OCI-M2 (cell line): ENCODE results near the gene INSIG1.

Experiments used
- DNase-seq: peaks from one replicate; lab custom pipeline; 2025; ENCODE audit not compliant: unreplicated experiment; lab: John Stamatoyannopoulos, UW

INSIG1 gene

DNA sequence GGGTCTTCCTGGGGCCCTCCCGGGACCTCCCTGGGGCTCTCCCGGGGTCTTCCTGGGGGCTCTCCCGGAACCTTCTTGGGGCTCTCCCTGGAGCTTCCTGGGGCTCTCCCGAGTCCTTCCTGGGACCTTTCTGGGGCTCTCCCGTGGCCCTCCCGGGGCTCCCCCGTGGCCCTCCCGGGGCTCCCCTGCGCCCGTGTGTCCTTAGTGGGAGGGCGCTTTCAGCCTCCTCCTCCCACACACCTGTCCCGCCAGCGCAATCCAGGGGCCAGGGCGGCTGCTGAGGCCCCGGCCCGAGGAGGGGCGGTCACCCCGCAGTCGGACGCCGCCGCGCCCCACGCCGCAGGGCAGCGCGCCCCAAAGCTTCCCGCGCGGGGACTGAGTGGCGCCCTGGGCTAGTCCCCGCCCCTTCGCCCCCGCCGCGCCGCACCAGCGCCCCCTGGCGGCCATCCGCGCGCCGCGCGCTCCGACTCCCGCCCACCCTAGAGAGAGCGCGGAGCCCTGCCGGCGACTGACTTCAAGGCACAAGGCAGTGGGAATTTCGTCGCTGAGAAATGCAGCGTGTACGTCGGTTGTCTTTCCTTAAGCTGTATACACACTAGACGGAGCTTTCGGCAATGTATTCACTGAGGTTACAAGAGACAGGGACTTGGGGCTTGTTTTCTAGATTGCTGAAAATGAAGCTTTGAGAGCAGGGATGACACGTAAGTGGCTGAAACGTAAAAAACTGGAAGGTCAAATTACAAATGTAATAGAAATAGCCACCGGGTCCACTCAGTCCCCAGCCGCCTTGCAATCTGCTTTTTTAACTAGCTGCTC lies 47.1 kb downstream of the INSIG1 start:
- DNase-seq: peak; percentile 88

DNA sequence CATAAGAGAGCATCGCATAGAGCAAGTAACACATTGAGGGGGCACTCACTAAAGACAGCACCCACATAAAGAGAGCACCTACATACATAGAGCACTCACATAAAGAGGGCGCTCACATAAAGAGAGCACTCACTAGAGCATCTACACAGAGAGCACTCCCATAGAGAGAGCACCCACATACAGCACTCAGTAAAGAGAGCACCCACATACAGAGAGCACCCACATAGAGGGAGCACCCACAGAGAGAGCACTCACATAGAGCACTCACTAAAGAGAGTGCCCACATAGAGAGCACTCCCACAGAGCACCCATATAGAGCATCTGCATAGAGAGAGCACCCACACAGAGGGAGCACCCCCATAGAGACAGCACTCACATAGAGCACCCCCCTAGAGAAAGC lies 47.8 kb downstream of the INSIG1 start:
- DNase-seq: no peak

DNA sequence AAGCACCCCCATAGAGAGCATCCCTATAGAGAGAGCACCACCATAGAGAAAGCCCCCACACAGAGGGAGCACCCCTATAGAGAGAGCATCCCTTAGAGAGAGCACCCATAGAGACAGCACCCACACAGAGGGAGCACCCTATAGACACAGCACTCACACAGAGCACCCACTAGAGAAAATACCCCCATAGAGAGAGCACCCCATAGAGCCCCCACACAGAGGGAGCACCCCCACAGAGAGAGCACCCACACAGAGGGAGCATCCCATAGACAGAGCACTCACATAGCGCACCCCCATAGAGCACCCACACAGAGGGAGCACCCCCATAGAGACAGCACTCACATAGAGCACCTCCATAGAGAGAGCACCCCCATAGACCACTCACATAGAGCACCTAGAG lies 48.6 kb downstream of the INSIG1 start:
- no peak for DNase-seq

DNA sequence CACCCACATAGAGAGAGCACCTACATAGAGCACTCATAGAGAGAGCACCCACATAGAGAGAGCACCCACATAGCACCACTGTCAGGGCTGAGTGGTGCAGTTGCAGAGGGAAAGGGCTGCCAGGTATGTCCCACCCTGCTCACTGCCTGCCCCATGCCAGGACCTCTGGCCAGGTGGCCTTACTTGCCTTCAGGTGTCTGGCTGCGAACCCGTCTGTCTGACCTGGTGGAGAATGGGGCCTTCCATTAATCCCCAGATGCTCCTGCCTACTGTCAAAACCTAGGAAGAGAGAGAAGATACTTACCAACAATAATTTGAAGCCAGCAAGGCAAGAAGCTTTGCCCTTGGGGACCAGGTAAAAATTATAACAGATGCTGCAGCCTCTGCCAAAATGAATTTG lies 51.1 kb downstream of the INSIG1 start:
- no peak for DNase-seq

DNA sequence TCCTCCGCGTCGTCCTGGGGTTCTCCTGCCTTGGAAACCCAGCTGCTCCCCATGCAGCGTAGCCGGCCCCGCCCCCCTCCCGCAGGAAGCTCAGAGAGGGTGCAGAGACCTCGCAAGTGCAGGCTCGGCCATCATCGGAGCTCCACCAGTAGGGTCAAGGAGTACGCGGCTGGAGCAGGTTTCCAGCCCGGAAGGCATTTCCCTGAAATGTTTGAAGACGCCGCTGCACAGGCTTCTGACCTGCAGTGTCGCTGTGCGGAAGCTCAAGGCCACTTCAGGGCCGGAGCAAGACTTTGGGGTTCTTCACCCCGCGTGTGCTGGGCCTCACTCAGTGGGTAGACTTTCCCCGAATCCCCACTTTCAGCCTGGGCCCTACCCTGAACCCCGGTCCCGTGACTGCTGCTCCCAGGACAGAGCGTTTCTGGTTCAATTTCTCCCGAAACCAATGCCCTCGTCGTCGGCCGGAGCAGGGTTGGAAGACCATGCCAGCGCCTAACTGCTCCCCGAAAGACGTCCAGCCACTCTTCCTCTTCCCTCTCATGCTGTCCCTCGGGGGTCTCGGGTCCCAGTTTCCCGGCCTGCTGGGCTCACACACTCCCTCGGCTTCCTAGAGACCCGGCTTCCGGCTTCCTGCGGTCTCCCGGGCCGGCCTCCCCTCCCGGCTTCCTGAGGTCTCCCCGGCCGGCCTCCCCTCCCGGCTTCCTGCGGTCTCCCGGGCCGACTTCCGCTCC lies 52.1 kb downstream of the INSIG1 start:
- DNase-seq: no peak

DNA sequence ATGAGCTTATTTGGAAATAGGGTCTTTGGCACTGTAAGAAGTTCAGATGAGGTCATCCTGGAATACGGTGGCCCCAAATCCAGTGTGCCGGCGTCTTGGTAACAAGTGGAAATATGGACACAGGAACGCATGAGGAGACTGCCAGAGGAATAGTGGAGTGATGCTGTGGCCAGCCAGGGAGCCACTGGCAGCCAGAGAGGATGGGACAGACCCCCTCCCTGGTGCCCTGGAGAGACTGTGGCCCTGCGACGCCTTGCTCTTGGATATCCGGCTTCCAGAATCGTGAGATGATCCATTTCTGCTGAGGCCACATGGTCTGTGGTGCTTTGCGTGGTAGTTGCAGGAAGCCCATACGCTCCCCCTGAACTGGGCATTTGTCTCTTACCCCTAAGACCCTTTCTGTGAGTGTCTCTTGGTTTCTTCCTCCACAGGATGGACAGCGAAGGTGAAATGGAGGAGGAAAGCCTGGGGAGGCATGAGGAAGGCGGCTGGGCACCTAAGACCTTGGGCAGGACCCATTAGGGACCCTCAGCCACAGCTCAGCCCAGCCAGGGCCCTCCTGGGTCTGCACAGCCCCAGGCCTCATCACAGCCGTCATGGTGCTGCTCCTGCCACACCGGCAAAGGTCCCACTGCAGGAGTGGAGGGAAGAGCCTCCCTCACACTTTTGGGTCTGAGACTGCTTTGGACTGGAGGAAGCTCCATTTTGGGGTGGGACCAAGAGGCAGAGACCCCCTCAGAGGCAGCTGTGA lies 53.6 kb downstream of the INSIG1 start:
- no peak for DNase-seq

DNA sequence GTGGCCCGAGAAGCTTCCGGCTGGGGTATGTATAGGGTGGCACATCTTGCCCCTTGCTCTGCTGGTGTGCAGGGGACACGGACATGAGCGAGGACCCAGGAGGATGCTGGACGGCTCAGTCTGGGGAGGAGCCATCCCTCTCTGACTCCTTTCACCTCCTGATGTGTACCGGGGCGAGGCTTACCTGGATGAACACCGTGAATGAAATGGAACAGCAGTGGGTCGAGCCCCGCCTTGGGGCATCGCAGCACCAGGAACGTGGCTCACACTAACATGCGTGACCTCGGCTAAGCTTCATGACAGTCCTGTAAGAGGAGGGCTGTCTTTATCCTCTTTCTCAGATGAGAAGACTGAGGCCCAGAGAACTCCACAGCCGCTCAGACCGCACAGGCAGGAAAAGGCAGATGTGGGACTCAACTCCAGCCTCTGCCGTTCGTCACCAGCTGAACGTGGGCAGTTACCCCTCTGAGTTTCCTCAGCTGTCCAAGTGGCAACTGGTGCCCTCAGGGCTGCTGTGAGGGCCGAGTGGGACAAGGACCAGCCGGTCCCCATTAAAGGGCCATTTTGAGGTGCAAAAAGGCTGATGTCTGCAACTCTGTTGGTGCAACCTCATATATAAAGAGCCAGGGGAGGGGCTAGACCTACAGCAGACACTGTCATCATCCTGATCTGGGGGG lies 54.5 kb downstream of the INSIG1 start:
- DNase-seq: no peak

DNA sequence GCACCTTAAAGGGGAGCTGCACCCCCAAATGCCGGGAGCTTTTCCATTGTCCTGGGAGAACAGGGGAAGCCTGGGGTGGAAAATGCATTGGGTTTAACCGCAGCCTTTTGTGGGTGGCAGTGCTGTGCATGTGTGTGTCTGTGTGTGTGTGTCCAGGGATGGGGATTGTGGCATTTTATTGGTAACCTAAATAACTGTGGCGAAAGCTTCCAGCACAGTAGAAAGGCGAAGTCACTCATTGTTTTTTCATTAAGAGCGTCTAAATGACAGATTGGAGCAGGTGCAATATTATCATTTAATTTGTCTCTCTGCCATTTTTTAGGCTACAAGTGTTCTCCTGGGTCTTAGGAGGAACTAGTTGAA lies 55.1 kb downstream of the INSIG1 start:
- no peak for DNase-seq

DNA sequence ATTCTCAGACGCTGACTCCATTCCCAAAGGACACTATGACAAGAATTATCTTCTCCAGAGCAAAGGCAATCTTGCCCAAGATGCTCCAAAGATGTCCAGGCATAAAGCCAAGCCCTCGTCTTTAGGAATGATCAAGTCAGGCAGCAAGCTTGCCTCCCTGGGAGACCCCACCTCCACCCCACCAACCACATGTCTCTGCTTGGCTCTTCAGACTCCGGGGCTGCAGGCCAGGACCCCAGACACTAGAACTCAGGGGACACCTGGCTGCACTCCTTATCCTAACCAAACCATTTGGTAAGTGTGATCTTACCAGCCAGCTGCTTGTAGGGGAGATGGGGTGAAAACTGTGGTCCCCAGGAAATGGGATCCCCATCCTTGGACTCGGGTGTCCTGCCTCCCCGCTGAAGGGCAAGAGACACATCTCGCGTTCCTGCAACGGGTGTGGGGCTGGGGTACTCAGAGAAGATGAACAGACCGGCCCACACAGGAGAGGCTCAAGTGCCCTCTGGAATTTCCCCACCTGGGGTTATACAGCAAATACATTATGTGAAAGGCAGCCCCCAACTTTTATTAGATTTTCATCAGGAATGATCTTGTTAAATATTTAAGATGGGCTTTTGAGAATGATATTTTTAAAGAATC lies 55.7 kb downstream of the INSIG1 start:
- no peak for DNase-seq

DNA sequence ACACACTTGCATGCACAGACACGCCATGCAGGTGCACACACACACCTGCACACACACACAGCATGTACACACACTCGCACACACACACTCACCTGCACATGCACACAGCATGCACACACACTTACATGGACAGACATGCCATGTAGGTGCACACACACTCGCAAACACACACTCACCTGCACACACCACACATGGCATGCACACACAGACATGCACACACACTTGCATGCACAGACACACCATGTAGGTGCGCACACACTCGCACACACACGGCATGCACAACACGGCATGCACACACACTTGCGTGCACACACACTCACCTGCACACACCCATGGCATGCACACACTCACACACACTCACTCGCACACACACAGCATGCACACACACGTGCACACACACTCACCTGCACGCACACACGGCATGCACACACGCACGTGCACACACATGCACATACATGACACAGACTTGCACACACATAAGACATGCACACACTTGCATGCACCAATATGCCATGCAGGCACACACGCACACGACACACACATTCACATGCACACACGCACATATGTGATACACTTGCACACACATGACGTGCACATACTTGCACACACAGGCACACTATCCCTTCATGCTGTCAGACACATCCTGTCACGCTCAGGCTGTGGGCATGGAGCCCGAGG lies 56.8 kb downstream of the INSIG1 start:
- DNase-seq: no peak

DNA sequence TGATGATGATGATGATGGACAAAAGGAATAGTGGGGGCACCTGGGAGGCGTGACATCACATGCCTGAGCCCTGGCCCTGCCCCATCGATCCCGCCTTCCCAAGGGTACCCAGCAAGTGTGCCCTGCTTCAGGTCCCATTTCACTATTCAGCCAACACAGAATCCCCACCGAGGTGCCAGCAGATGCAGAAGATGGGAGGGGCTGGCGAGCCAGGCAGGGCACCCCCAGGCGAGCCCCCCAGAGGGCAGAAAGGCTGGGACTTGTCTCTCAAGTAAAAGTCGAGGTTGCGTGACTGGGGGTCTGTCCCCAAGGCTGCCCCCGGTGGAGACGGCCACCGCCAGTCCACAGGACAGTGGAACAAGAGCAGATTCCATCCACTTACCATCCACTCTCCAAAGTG lies 57.5 kb downstream of the INSIG1 start:
- no peak for DNase-seq

DNA sequence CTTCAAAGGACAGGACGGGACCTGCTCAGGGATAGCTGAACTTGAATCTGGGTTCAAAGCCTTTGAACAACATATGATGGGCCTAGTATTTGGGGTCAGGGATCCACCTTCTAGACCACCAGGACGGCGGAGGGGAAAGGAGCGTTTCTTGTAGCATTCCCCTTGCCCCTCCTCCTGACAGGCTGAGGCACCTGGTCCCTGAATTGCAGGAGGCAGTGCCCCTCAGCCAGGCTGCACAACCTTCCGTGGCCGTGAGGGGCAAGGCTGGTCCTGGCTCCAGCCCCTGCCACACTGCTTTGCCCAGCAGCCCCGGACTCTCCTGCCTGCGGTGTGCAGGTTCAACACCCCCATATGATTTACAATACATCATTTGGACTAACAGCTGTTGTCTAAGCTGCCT lies 58.1 kb downstream of the INSIG1 start:
- DNase-seq: no peak

DNA sequence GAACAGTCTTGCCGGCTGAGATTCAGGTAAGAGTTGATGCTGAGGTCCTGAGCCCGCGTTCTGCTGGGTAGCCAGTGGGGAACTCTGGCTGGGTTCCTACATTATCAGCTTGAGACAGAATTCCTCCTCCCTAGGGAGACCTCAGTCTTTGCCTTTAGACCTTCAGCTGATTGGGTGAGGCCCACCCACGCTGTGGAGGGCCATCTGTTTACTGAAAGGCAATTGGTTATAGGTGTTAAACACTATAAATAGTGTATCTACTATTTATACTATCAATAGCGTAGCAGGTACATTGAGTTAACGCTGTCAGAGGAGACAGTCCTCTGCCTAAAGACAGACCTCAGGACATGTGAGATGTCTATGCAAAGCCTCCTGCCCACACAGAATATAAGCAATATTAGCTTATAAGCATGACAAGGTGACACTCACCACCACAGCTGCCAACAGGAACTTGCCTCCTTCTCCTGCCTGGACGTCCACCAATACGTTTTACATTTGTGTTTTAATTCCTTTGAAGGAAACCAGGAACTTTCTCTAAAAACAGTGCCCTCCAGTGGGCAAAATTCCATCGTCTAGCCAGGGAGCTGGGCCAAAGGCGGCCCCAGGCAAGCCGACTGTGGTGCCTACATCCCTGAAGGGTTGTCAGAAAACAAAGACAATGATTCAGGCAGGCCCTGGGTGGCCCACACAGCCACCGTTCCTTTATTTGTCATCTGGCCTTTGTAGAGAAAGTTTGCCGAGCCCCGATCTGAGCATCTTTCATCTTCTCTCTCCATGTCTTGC lies 58.8 kb downstream of the INSIG1 start:
- DNase-seq: no peak

DNA sequence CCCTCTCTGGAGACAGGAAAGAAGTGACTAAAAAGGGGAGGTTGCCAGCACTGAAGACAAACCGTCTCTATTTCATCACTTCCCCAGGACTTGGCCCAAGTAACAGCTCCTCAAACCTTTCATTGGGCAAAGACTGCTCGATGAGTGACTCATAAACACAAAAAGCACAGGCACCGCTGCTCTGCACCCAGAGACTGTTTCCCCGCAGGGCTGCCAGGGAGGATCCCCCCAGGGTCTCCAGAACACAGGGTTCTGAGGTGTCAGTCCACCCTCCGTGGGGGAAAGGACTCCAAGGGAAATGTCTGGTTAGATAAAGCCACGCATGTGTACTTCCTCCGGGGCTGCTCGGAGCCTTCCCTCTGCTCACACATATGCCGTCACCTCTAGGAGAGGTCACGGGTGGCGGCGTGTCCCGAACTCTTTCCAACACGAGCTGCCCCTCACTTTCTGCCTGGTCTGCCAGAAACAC lies 59.9 kb downstream of the INSIG1 start:
- DNase-seq: no peak

DNA sequence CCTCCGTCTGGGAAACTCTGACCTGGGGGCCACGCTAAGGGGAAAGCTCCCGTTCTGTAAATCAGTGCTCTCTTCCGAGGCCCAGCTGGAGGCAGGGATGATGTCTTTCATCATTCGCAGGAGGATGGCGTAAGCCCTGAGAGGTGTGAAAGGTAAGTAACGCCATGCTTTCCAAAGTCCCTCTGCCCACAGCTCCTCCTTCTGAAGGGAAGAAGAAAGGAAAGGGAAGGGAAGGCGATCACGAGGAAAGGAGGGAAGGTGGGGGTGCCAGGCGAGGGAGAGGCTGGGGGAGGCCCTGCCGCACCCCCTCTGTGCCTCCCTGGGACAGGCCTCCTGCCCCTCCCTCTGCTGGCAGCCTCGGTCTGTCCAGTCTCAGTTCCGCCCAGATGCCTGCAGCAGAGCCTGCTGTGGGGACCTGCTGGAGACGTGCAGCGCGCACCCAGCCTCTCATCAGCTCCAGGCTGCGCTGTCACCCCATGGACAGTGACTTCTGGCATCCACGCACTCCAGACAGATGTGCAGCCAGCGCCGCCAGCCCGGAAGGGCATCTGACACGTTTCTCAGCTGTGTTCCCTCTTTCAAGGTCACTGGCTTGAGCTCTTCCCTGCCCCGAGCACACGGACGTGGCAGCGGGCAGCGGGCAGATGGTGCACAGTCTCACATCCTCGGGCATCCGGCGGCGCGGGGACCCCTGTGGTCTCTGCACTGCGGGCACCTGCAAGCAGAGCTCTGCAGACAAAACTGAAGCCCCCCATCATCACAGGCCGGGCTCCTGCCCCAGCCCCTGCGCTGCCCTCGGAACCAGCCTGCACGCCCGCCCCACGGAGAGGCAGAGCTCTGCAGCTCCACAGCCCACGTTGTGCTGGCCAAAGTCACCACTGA lies 60.6 kb downstream of the INSIG1 start:
- DNase-seq: no peak

DNA sequence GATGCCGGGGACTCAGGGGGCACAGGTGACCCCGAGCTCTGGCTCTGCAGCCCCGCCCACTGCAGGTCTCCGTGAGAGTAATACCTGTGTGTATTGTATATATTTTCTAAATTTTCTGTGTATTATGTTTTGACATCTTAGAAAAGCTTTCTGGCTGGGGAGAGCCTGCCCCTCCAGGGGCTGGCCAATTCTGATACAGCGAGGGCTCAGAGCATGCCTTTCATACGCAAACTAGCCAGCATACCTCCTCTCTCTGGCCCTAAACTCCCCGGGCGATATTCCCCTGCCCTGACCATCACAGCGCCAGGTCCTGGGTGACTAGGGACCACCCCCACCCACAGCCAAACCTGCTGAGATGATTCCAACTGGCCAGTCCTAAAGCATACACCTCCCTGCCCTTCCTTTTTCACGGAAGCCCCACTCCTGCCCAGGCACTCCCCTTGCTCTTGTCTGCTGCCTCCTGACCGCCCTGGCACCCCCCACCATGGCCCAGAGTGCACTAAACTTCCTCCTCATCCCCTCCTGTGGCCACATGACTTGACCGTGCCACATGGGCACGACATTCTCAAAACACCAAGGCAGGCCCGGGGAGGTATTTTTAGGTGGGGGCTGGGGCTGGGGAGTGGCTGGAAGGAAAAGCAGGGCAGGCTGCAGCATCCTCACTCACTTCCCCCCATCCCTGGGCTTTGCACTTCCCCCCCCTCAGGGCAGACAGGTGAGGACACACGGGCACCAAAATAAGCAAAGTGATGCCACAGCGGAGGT lies 61.5 kb downstream of the INSIG1 start:
- no peak for DNase-seq
